MCF 10A (cell line): ENCODE measurements around the gene BGN. TPM values are rescaled to one million over a fixed set of nuclear protein-coding genes. Genes with fewer than 3 reads are reported as not detected.

Experiments
- BruUV-seq: library from RNA; stranded (reverse); fragments of 400-500 nt; replicated peaks from 2 replicates; lab custom pipeline; 2021; lab: Mats Ljungman, UMichigan
- CTCF ChIA-PET: fragments of 300-600 bp; sonication (Branson Sonifier 250); formaldehyde crosslinking; extraction: SDS; loops from one replicate; lab custom pipeline; 2021; ENCODE audit warnings: antibody characterized with exemption, inconsistent platforms; lab: Yijun Ruan, JAX
- POLR2A ChIA-PET: fragments of 300-600, 350-650 bp; sonication (Branson Sonifier 250); formaldehyde crosslinking; extraction: SDS; loops from one replicate; lab custom pipeline; 2020; ENCODE audit warnings: antibody characterized with exemption, inconsistent platforms; lab: Yijun Ruan, JAX
- DNase-seq: peaks from one replicate; pipeline ENCODE4 v3.0.0-alpha.2; 2018; ENCODE audit not compliant: unreplicated experiment
- H3K27ac Mint-ChIP-seq: one replicate; pipeline ENCODE4 v1.8.0; 2022; ENCODE audit warnings: mild to moderate bottlenecking, low read depth, mixed read lengths; ENCODE audit not compliant: unreplicated experiment
- H3K27me3 Mint-ChIP-seq: one replicate; pipeline ENCODE4 v1.8.0; 2022; ENCODE audit warnings: mixed read lengths; ENCODE audit not compliant: insufficient read depth, unreplicated experiment
- H3K36me3 Mint-ChIP-seq: one replicate; pipeline ENCODE4 v1.8.0; 2022; ENCODE audit warnings: mild to moderate bottlenecking, moderate library complexity, mixed read lengths; ENCODE audit not compliant: insufficient read depth, unreplicated experiment
- H3K4me1 Mint-ChIP-seq: one replicate; pipeline ENCODE4 v1.8.0; 2022; ENCODE audit warnings: mixed read lengths; ENCODE audit not compliant: insufficient read depth, unreplicated experiment
- H3K4me3 Mint-ChIP-seq: one replicate; pipeline ENCODE4 v1.8.0; 2022; ENCODE audit warnings: mild to moderate bottlenecking, moderate library complexity, mixed read lengths; ENCODE audit not compliant: unreplicated experiment
- H3K9me3 Mint-ChIP-seq: one replicate; pipeline ENCODE4 v1.8.0; 2022; ENCODE audit warnings: mixed read lengths; ENCODE audit not compliant: unreplicated experiment
- intact Hi-C: fragments of 100-400 bp; cut with micrococcal nuclease; formaldehyde crosslinking; loops from 2 replicates; pipeline ENCODE4 v1.14.1; 2022
- total RNA-seq: library from RNA; stranded (reverse); gene quantifications from 2 replicates; pipeline ENCODE4 v1.2.3, GENCODE V29; 2022
- TF ChIP-seq, protein P1 (sequence below): fragments of 200-600 bp; IDR thresholded peaks from one replicate; pipeline ENCODE4 v1.8.0; 2022; ENCODE audit warnings: antibody characterized with exemption, mild to moderate bottlenecking; ENCODE audit not compliant: unreplicated experiment

Gene BGN
- total RNA-seq, 1 experiment from 2014 or later: 1.3 TPM

DNA sequence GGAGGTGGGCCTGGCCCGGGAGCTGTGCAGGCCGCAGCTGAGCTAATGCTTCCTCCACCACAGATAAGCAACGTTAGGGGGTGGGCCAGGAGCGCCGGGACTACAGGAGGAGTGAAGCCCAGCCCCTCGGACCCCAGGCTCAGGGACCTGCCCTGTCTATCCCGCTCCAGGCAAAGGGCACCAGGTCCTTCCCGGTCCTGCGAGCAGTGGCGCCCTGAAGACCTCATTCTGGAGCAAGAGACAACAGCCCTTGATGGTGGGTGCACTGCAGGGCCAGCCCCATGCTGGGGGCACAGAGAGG, 48.2 kb upstream of the BGN start:
- Mint-ChIP-seq H3K36me3 (peaks cover 8% of the 10 kb centered on the region), H3K27me3 (no peaks in the 10 kb centered on the region), H3K9me3 (no peaks in the 10 kb centered on the region), H3K27ac (no peak overlapping the region), H3K4me1 (no peaks in the 10 kb centered on the region), H3K4me3 (no peak overlapping the region)
- DNase-seq: no peak
- BruUV-seq: no TSS peak
- ChIA-PET CTCF (interaction anchor here (0.7 kb wide), 1 partner anchor 60 kb away, joined by 3 read pairs; no protein-coding TSS in a partner anchor), POLR2A (no interaction called here)
- TF ChIP-seq, protein P1, sequence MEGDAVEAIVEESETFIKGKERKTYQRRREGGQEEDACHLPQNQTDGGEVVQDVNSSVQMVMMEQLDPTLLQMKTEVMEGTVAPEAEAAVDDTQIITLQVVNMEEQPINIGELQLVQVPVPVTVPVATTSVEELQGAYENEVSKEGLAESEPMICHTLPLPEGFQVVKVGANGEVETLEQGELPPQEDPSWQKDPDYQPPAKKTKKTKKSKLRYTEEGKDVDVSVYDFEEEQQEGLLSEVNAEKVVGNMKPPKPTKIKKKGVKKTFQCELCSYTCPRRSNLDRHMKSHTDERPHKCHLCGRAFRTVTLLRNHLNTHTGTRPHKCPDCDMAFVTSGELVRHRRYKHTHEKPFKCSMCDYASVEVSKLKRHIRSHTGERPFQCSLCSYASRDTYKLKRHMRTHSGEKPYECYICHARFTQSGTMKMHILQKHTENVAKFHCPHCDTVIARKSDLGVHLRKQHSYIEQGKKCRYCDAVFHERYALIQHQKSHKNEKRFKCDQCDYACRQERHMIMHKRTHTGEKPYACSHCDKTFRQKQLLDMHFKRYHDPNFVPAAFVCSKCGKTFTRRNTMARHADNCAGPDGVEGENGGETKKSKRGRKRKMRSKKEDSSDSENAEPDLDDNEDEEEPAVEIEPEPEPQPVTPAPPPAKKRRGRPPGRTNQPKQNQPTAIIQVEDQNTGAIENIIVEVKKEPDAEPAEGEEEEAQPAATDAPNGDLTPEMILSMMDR: no peak
- intact Hi-C loops: no loop called here

DNA sequence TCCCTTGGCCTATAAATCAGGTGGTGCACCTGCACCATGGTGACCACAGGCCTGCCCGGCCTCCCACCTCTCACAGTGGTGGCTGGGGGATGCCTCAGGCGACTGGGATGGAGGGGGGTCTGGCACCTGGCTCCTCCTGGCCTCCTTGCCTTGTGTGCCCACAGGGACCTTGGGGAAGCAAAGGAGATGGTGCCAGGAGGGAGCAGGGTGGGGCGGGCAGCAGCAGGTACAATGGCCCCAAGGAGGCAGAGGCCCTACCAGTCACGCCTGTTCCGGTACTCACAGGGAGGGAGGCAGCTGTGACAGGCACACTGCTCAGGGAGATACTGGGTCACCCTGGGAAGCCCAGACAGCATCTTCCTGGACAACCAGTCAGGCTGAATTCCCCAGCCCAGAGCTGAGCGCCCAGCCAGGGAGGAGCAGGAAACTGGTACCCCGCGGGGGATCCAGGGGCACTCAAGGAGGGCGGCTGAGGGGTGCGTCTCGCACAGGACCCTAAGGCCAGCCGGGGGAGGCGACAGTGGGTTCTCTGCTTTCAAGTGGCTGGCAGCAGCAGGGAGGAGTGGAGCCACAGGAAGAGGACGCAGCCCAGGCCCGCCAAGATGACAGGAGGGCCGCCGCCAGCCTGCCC, 47.7 kb upstream of the BGN start:
- no TSS peak for BruUV-seq
- no peak overlapping the region for H3K4me3 Mint-ChIP-seq
- POLR2A ChIA-PET: no interaction called here
- H3K27me3 Mint-ChIP-seq: no peaks in the 10 kb centered on the region
- TF ChIP-seq, protein P1: no peak
- H3K36me3 Mint-ChIP-seq: peaks cover 8% of the 10 kb centered on the region
- CTCF ChIA-PET: no interaction called here
- H3K4me1 Mint-ChIP-seq: no peaks in the 10 kb centered on the region
- intact Hi-C loops: no loop called here
- H3K9me3 Mint-ChIP-seq: no peaks in the 10 kb centered on the region
- DNase-seq: no peak
- H3K27ac Mint-ChIP-seq: no peak overlapping the region

DNA sequence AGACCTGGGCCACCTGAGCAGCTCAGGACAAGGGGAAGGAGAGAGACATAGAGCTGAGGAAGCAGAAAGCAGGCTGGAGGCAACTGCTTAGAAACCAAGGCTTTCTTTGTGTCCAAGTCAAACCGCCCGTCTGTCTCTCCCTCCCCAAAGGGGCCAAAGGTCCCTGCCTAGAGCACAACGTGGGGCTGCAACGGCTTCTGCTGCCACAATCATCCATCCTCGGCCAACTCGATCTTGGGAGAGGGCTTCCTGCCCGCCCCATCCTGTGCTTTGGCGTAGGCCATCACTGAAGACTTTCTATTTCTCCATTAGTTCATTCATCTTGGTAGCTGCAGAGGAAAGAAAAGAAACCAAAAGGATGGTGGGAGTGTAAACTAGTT, 47.2 kb upstream of the BGN start:
- Mint-ChIP-seq H3K4me3 (no peak overlapping the region), H3K36me3 (peaks cover 8% of the 10 kb centered on the region), H3K27ac (no peak overlapping the region), H3K9me3 (no peaks in the 10 kb centered on the region), H3K27me3 (no peaks in the 10 kb centered on the region), H3K4me1 (no peaks in the 10 kb centered on the region)
- intact Hi-C loops: no loop called here
- TF ChIP-seq, protein P1: no peak
- BruUV-seq: no TSS peak
- DNase-seq: no peak
- POLR2A ChIA-PET: no interaction called here
- CTCF ChIA-PET: no interaction called here

DNA sequence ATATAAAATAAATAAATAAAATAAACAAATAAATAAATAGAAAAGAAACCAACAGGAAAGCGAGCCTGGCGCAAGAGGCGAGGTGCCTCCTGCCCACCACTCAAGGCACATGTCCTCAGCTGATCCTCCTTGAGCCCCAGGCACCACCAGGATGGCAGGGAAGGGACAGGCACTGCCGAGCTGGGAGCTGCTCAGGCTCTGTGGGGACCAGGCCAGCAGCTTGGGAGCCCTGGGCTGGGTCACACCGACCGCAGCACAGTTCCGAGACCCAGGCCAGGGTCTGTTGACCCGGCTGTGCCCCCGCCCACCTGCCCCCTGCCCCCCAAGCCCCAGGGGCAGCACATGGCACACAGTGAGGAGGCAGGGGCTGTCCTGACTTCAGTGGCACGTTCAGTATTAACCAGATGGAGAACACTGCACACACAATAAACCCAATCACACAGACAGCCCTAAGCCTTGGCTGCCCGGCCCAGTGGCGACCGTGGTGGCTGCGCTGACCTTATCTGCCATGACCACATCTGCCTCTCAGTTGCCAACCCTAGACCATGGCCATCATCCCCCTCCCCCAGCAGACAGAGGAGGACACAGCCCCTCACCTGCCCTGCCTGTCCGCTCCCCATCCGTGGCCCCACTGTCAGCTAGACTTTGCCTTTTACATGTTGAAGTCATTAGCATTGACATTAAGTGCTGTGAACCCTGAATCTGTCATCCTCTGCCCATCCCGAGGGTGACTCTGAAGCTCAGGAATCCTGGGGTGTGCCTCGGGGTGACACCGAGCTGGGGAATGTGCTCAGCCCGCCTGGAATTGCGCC, 46.0 kb upstream of the BGN start:
- Mint-ChIP-seq H3K36me3 (peaks cover 8% of the 10 kb centered on the region), H3K4me3 (no peak overlapping the region), H3K9me3 (no peaks in the 10 kb centered on the region), H3K27me3 (no peaks in the 10 kb centered on the region), H3K4me1 (no peaks in the 10 kb centered on the region), H3K27ac (no peak overlapping the region)
- ChIA-PET CTCF (no interaction called here), POLR2A (no interaction called here)
- TF ChIP-seq, protein P1: no peak
- no TSS peak for BruUV-seq
- intact Hi-C loops: no loop called here
- DNase-seq: no peak
